GM12878 (cell line): Measurements from ENCODE around the gene DNHD1. TPM values are rescaled to one million over a fixed set of nuclear protein-coding genes. Genes with fewer than 3 reads are reported as not detected.
A peak's percentile ranks its signal among the peaks of the same experiment; 100 is the strongest.

Source experiments
- CHD2 ChIP-seq: IDR thresholded peaks from 2 replicates; pipeline ENCODE4 v1.6.1; 2011; ENCODE audit warnings: low read depth, low read length, improper control_type of control experiment, borderline replicate concordance
- POLR2AphosphoS5 ChIP-seq: IDR thresholded peaks from 2 replicates; pipeline ENCODE4 v1.6.1; 2011; ENCODE audit warnings: mild to moderate bottlenecking, low read length, inconsistent platforms
- SIN3A ChIP-seq: IDR thresholded peaks from 2 replicates; pipeline ENCODE4 v1.6.1; 2012; ENCODE audit warnings: low read depth, low read length, improper control_type of control experiment
- SMAD5 ChIP-seq: IDR thresholded peaks from 2 replicates; pipeline ENCODE4 v1.6.1; 2016; ENCODE audit warnings: antibody characterized with exemption, low read depth
- SPI1 ChIP-seq: IDR thresholded peaks from 2 replicates; pipeline ENCODE4 v1.6.1; 2011; ENCODE audit warnings: low read depth, mild to moderate bottlenecking, low read length, moderate library complexity, borderline replicate concordance; ENCODE audit not compliant: insufficient read depth
- SREBF2 ChIP-seq: IDR thresholded peaks from 2 replicates; pipeline ENCODE4 v1.6.1; 2012; ENCODE audit warnings: mild to moderate bottlenecking, low read length
- STAT1 ChIP-seq: fragments of 450-650 bp; conservative IDR thresholded peaks from 2 replicates; pipeline ENCODE4 v1.6.1; 2014; ENCODE audit warnings: antibody characterized with exemption, mild to moderate bottlenecking
- SUZ12 ChIP-seq: fragments of 200-600 bp; sonication (generic); IDR thresholded peaks from one replicate; pipeline ENCODE4 v1.6.1; 2018; ENCODE audit warnings: antibody characterized with exemption, mild to moderate bottlenecking; ENCODE audit not compliant: unreplicated experiment
- TCF7 ChIP-seq: IDR thresholded peaks from 2 replicates; pipeline ENCODE4 v1.6.1; 2014; ENCODE audit warnings: antibody characterized with exemption, borderline replicate concordance
- ZNF217 ChIP-seq: fragments of 450-650 bp; IDR thresholded peaks from 2 replicates; pipeline ENCODE4 v1.6.1; 2017; ENCODE audit warnings: antibody characterized with exemption, mild to moderate bottlenecking
- polyA plus RNA-seq, 11 experiments: library from polyadenylated mRNA; depleted of rRNA in 4 of 11; unstranded in 6 of 11; stranded (reverse) in 5 of 11; fragments of >200 nt; fragmentation: Nextera tagmentation in 4 of 11; fragmentation: Illumina TruSeq in 1 of 11; extraction: Ambion mirVana in 4 of 11; extraction: Trizol in 1 of 11; gene quantifications; 1 replicate in 1 of 11; 2 replicates in 10 of 11; pipeline versions ENCODE4 v1.2.1 to v1.2.3, GENCODE V29; 2011 to 2016; ENCODE audit warnings: inconsistent platforms in 2 of 11, missing spikeins in 2 of 11, low read depth in 1 of 11
- total RNA-seq, 4 experiments: library from RNA; depleted of rRNA in 3 of 4; stranded (reverse); fragments of >200 nt in 3 of 4; fragmentation: Illumina TruSeq in 1 of 4; extraction: Trizol in 1 of 4; gene quantifications; 2 replicates each; pipeline versions ENCODE4 v1.2.1 to v1.2.3, GENCODE V29; 2013 to 2021
- TF ChIP-seq, protein P1 (sequence below): fragments of 450-650 bp; IDR thresholded peaks from 2 replicates; pipeline ENCODE4 v1.6.1; 2016; ENCODE audit warnings: mild to moderate bottlenecking
- TF ChIP-seq, protein P2 (sequence below): IDR thresholded peaks from 2 replicates; pipeline ENCODE4 v1.6.1; 2012; ENCODE audit warnings: mild to moderate bottlenecking, low read depth, low read length

DNHD1 gene
- total and polyA plus RNA-seq, 10 of the 15 experiments (the other 5 are each of a cell fraction or from before 2014, with no cell fraction given), result 0.99 to 16.9 (median 8.6) TPM

DNA sequence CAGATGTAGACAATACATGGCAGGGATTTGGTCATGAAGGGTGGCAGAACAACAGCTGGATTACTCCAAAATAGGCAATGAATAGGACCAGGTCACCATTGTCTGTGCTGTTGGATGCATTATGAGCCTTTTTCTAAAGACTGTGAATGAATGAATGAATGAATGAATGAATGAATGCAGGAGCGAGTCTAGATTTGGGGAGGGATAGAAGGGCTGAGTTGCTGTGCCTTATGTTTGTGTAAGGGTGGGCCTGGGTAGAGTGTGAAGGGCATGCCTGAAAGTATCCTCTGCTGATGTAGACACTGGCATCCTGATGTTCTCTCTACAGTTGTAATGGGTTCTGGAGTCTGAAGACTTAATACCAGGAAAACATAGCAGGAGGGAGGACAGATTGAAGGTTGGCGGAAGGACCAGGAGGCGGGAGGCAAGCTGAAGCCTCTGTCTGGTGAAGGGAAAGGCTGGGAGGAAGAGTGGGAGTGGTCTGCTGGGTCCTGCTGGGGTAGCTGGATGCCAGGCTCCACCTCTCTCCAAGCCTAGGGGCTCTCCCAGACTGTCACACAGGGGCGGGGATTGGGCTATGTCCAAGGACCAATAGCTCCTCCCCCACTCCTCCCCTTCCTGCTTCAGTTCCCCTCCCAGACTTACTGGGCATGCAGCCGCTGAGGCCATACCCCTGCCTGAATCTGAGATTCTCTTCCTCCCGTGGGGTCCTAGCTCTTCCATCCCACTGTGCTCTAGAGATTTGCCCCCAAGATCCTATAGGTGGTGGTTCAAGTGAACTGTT is 28.2 kb upstream of the DNHD1 start (continued):
- TF ChIP-seq, protein P1, sequence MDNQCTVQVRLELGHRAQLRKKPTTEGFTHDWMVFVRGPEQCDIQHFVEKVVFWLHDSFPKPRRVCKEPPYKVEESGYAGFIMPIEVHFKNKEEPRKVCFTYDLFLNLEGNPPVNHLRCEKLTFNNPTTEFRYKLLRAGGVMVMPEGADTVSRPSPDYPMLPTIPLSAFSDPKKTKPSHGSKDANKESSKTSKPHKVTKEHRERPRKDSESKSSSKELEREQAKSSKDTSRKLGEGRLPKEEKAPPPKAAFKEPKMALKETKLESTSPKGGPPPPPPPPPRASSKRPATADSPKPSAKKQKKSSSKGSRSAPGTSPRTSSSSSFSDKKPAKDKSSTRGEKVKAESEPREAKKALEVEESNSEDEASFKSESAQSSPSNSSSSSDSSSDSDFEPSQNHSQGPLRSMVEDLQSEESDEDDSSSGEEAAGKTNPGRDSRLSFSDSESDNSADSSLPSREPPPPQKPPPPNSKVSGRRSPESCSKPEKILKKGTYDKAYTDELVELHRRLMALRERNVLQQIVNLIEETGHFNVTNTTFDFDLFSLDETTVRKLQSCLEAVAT, result no peak
- TF ChIP-seq STAT1 (no peak), CHD2 (no peak), SPI1 (peak; percentile 75), SREBF2 (no peak), SIN3A (no peak), SUZ12 (no peak), SMAD5 (no peak), ZNF217 (no peak), TCF7 (no peak), POLR2AphosphoS5 (peak; percentile 59; the same call in 1 of the 2 replicates)
- TF ChIP-seq, protein P2, sequence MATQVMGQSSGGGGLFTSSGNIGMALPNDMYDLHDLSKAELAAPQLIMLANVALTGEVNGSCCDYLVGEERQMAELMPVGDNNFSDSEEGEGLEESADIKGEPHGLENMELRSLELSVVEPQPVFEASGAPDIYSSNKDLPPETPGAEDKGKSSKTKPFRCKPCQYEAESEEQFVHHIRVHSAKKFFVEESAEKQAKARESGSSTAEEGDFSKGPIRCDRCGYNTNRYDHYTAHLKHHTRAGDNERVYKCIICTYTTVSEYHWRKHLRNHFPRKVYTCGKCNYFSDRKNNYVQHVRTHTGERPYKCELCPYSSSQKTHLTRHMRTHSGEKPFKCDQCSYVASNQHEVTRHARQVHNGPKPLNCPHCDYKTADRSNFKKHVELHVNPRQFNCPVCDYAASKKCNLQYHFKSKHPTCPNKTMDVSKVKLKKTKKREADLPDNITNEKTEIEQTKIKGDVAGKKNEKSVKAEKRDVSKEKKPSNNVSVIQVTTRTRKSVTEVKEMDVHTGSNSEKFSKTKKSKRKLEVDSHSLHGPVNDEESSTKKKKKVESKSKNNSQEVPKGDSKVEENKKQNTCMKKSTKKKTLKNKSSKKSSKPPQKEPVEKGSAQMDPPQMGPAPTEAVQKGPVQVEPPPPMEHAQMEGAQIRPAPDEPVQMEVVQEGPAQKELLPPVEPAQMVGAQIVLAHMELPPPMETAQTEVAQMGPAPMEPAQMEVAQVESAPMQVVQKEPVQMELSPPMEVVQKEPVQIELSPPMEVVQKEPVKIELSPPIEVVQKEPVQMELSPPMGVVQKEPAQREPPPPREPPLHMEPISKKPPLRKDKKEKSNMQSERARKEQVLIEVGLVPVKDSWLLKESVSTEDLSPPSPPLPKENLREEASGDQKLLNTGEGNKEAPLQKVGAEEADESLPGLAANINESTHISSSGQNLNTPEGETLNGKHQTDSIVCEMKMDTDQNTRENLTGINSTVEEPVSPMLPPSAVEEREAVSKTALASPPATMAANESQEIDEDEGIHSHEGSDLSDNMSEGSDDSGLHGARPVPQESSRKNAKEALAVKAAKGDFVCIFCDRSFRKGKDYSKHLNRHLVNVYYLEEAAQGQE, result no peak
